ENCODE data around the gene POLR3E.

The POLR3E gene

GRCh38 chr16:22383827-22384226 is 86.6 kb downstream of the POLR3E start:
- TF ChIP-seq, protein P1, sequence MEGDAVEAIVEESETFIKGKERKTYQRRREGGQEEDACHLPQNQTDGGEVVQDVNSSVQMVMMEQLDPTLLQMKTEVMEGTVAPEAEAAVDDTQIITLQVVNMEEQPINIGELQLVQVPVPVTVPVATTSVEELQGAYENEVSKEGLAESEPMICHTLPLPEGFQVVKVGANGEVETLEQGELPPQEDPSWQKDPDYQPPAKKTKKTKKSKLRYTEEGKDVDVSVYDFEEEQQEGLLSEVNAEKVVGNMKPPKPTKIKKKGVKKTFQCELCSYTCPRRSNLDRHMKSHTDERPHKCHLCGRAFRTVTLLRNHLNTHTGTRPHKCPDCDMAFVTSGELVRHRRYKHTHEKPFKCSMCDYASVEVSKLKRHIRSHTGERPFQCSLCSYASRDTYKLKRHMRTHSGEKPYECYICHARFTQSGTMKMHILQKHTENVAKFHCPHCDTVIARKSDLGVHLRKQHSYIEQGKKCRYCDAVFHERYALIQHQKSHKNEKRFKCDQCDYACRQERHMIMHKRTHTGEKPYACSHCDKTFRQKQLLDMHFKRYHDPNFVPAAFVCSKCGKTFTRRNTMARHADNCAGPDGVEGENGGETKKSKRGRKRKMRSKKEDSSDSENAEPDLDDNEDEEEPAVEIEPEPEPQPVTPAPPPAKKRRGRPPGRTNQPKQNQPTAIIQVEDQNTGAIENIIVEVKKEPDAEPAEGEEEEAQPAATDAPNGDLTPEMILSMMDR (conservative IDR thresholded peaks at IDR 0.05; ENCODE audit: low read length): no peak
- DNase-seq (ENCODE audit: low read depth): no peak

More at GRCh38 chr16:22383827-22384226, 86.6 kb downstream of the POLR3E start:
- H3K4me3 ChIP-seq (ENCODE audit: low read length): no peak overlapping the region
